ENCODE results near the gene POLE.

POLE gene

GRCh38 chr12:132674561-132674960 lies 12.6 kb downstream of the POLE start:
- Histone ChIP-seq H3K79me2 (ENCODE audit: insufficient read depth, low read length) (peaks cover 56% of the 10 kb centered on the region), H3K36me3 (ENCODE audit: insufficient read depth, low read length) (peaks cover 96% of the 10 kb centered on the region), H3K27ac (ENCODE audit: low read length) (no peak overlapping the region), H3K9ac (ENCODE audit: low read depth, low read length) (no peak overlapping the region), H3K4me1 (ENCODE audit: insufficient read depth, low read length) (no peaks in the 10 kb centered on the region), H2AFZ (ENCODE audit: low read depth, low read length) (no peak overlapping the region), H3K4me2 (ENCODE audit: insufficient read depth, low read length) (no peak overlapping the region), H4K20me1 (ENCODE audit: insufficient read depth, low read length) (peaks cover 68% of the 10 kb centered on the region), H3K9me3 (ENCODE audit: insufficient read depth, low read length, severe bottlenecking) (no peaks in the 10 kb centered on the region), H3K27me3 (ENCODE audit: insufficient read depth, low read length, poor library complexity) (no peaks in the 10 kb centered on the region), H3K4me3 (ENCODE audit: low read depth in 1 of 2, low read length in 2 of 2) (no peak overlapping the region)
- DNase-seq (no peak), ATAC-seq (ENCODE audit: insufficient read depth, low read depth) (no peak)
- TF ChIP-seq CTCF (IDR thresholded peaks at IDR 0.05; ENCODE audit: borderline replicate concordance, extremely low read depth, low read length, poor library complexity, severe bottlenecking), result no peak
- no peak for TF ChIP-seq EZH2 (IDR thresholded peaks at IDR 0.05; ENCODE audit: borderline replicate concordance, low read depth, low read length, severe bottlenecking)

GRCh38 chr12:132673288-132674179 lies 13.6 kb downstream of the POLE start:
- no peak for TF ChIP-seq EZH2 (IDR thresholded peaks at IDR 0.05; ENCODE audit: borderline replicate concordance, low read depth, low read length, severe bottlenecking)
- no peaks in the 10 kb centered on the region for H3K4me1 ChIP-seq (ENCODE audit: insufficient read depth, low read length)
- H3K27ac ChIP-seq (ENCODE audit: low read length), result no peak overlapping the region
- H3K4me2 ChIP-seq (ENCODE audit: insufficient read depth, low read length), result no peak overlapping the region
- no peaks in the 10 kb centered on the region for H3K9me3 ChIP-seq (ENCODE audit: insufficient read depth, low read length, severe bottlenecking)
- H2AFZ ChIP-seq (ENCODE audit: low read depth, low read length), result no peak overlapping the region
- no peaks in the 10 kb centered on the region for H3K27me3 ChIP-seq (ENCODE audit: insufficient read depth, low read length, poor library complexity)
- peaks cover 48% of the 10 kb centered on the region for H3K79me2 ChIP-seq (ENCODE audit: insufficient read depth, low read length)
- DNase-seq, result no peak
- peaks cover 96% of the 10 kb centered on the region for H3K36me3 ChIP-seq (ENCODE audit: insufficient read depth, low read length)
- H3K4me3 ChIP-seq (ENCODE audit: low read depth in 1 of 2, low read length in 2 of 2), result no peak overlapping the region
- H4K20me1 ChIP-seq (ENCODE audit: insufficient read depth, low read length), result peaks cover 60% of the 10 kb centered on the region
- no peak overlapping the region for H3K9ac ChIP-seq (ENCODE audit: low read depth, low read length)
- ATAC-seq (ENCODE audit: insufficient read depth, low read depth), result no peak

- no peak for TF ChIP-seq EZH2 (IDR thresholded peaks at IDR 0.05; ENCODE audit: borderline replicate concordance, low read depth, low read length, severe bottlenecking)
- no peak for TF ChIP-seq CTCF (IDR thresholded peaks at IDR 0.05; ENCODE audit: borderline replicate concordance, extremely low read depth, low read length, poor library complexity, severe bottlenecking)
- no peak overlapping the region for H3K4me3 ChIP-seq (ENCODE audit: low read depth in 1 of 2, low read length in 2 of 2)
- H3K36me3 ChIP-seq (ENCODE audit: insufficient read depth, low read length), result peaks cover 95% of the 10 kb centered on the region
- DNase-seq (no peak), ATAC-seq (ENCODE audit: insufficient read depth, low read depth) (no peak)
- H3K9ac ChIP-seq (ENCODE audit: low read depth, low read length), result no peak overlapping the region
- H4K20me1 ChIP-seq (ENCODE audit: insufficient read depth, low read length), result peaks cover 58% of the 10 kb centered on the region
- H3K79me2 ChIP-seq (ENCODE audit: insufficient read depth, low read length), result peaks cover 43% of the 10 kb centered on the region
- H2AFZ ChIP-seq (ENCODE audit: low read depth, low read length), result no peak overlapping the region
- H3K4me1 ChIP-seq (ENCODE audit: insufficient read depth, low read length), result 0 out of 2 replicates have a peak, but pooled peaks cover 5% of the 10 kb centered on the region
- no peaks in the 10 kb centered on the region for H3K9me3 ChIP-seq (ENCODE audit: insufficient read depth, low read length, severe bottlenecking)
- H3K27ac ChIP-seq (ENCODE audit: low read length), result no peak overlapping the region
- H3K27me3 ChIP-seq (ENCODE audit: insufficient read depth, low read length, poor library complexity), result no peaks in the 10 kb centered on the region
- H3K4me2 ChIP-seq (ENCODE audit: insufficient read depth, low read length), result no peak overlapping the region
Measured at GRCh38 chr12:132672678-132673077, 14.5 kb downstream of the POLE start.

- Histone ChIP-seq H3K27me3 (ENCODE audit: insufficient read depth, low read length, poor library complexity) (no peaks in the 10 kb centered on the region), H3K36me3 (ENCODE audit: insufficient read depth, low read length) (peaks cover 95% of the 10 kb centered on the region), H3K4me1 (ENCODE audit: insufficient read depth, low read length) (peaks cover 8% of the 10 kb centered on the region; the same call in 1 of the 2 replicates), H3K79me2 (ENCODE audit: insufficient read depth, low read length) (peaks cover 38% of the 10 kb centered on the region), H3K9ac (ENCODE audit: low read depth, low read length) (no peak overlapping the region), H3K4me2 (ENCODE audit: insufficient read depth, low read length) (no peak overlapping the region), H3K9me3 (ENCODE audit: insufficient read depth, low read length, severe bottlenecking) (no peaks in the 10 kb centered on the region), H4K20me1 (ENCODE audit: insufficient read depth, low read length) (peaks cover 57% of the 10 kb centered on the region), H2AFZ (ENCODE audit: low read depth, low read length) (no peak overlapping the region), H3K4me3 (ENCODE audit: low read depth in 1 of 2, low read length in 2 of 2) (no peak overlapping the region), H3K27ac (ENCODE audit: low read length) (no peak overlapping the region)
- TF ChIP-seq EZH2 (IDR thresholded peaks at IDR 0.05; ENCODE audit: borderline replicate concordance, low read depth, low read length, severe bottlenecking), result no peak
- 0 out of 3 replicates have a peak, but pooled peaks have one; percentile 21 for ATAC-seq (ENCODE audit: insufficient read depth, low read depth)
- no peak for DNase-seq
Measured at GRCh38 chr12:132672116-132672515, 15.0 kb downstream of the POLE start.

All from DND-41 (cell line).